HCT116 (cell line): ENCODE measurements around the gene STAMBP.

Source experiments
- POLR2A ChIP-seq: IDR thresholded peaks from 2 replicates; pipeline ENCODE4 v1.7.0; 2011; ENCODE audit warnings: borderline replicate concordance; ENCODE audit not compliant: insufficient read depth, insufficient read length; ENCODE audit errors: extremely low read depth
- TF ChIP-seq, protein P1 (sequence below): IDR thresholded peaks from 2 replicates; pipeline ENCODE4 v1.6.1; 2012

DNA sequence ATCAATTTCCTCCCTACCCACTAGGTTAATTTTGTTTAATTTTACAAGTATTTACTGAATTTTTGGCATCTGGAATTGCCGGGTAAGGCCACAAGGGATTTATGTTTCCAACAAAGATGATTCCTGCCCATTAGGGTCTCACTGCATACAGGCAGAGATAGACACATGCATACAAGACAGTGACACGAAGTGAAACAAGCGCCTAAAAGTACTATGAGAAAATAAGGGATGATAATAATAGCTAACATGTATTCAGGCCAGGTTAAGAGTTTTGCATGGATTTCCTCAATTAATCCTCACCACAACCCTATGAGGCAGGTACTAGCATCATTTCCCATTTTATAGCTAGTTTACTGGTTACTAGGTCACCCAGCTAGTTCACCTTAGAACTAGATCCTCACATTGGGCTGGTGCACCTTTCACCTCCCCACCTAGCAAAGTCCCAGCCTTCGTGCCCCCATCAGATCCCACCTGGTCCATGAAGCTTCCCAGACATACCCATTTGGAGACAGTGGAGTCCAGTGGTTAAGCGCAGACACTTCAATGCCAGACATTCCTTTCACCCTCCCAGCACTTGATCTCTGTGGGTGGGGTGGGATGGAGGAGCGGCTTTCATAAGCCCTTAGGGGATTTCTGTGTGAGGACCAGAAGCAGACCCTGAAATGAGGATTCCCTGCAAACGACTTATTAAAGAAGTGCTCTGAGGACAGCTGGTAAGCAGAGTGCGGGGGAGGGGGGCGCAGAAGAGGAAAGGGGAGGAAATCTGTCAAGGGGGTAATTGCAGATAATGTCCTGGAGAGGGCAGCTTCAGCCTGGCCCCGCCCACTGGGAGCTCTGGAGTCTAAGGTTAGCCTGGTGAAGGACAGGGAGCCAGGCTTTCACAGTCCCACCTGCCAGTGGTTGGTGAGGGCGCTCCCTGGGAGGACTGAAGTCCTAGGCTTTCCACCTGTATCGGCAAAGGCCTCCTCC is 92.1 kb downstream of the STAMBP start:
- TF ChIP-seq POLR2A, result no peak
- TF ChIP-seq, protein P1, sequence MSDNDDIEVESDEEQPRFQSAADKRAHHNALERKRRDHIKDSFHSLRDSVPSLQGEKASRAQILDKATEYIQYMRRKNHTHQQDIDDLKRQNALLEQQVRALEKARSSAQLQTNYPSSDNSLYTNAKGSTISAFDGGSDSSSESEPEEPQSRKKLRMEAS, result no peak
